Fibroblast of skin of abdomen (primary cell): ENCODE results near the gene BANF1.
A peak's percentile ranks its signal among the peaks of the same experiment; 100 is the strongest.
"Not testable (repeated sequence)": the region's sequence is repeated elsewhere in the genome, so short reads cannot be mapped to it uniquely, and the experiment has no call there.

Experiments used
- DNase-seq: peaks from one replicate; pipeline ENCODE4 v3.0.0-alpha.2; 2013

The BANF1 gene

GRCh38 chr11:66011785-66012303, 9.5 kb downstream of the BANF1 start, which contains the start of gene CST6:
Gene CST6 (plus strand): TSS chr11:66012008. CDS start chr11:66012045, 37 bp downstream.
- no peak for DNase-seq

GRCh38 chr11:66012371-66012945, 10.2 kb downstream of the BANF1 start:
- no peak for DNase-seq

GRCh38 chr11:66012946-66013761, 10.9 kb downstream of the BANF1 start:
- no peak for DNase-seq

- DNase-seq, result no peak
These were observed 11.4 kb downstream of the BANF1 start for GRCh38 chr11:66013762-66014100.

GRCh38 chr11:66014804-66015453, 12.6 kb downstream of the BANF1 start:
- no peak for DNase-seq

- peak; percentile 12 for DNase-seq
These were observed 13.2 kb downstream of the BANF1 start for GRCh38 chr11:66015454-66015881.

GRCh38 chr11:66015936-66016792, 13.9 kb downstream of the BANF1 start:
- no peak for DNase-seq

- DNase-seq, result no peak
These were observed 14.5 kb downstream of the BANF1 start for GRCh38 chr11:66016793-66017177.

- no peak for DNase-seq
These were observed 15.0 kb downstream of the BANF1 start for GRCh38 chr11:66017321-66017720.

- DNase-seq, result no peak
These were observed 17.9 kb downstream of the BANF1 start for GRCh38 chr11:66020212-66020611.

- DNase-seq, result peak; percentile 48
These were observed 18.5 kb downstream of the BANF1 start for GRCh38 chr11:66020618-66021357.

GRCh38 chr11:66022401-66023185, 20.3 kb downstream of the BANF1 start:
- peak; percentile 52 for DNase-seq

- not testable (repeated sequence) for DNase-seq
These were observed 20.8 kb downstream of the BANF1 start for GRCh38 chr11:66023186-66023440.

- DNase-seq, result no peak
These were observed 23.8 kb downstream of the BANF1 start, which contains the start of gene CATSPER1 for GRCh38 chr11:66026017-66026529. Gene CATSPER1 (minus strand): TSS chr11:66026479. CDS start chr11:66026379, 100 bp downstream.

- no peak for DNase-seq
These were observed 30.8 kb downstream of the BANF1 start for GRCh38 chr11:66032957-66033735.

- DNase-seq, result no peak
These were observed 33.5 kb downstream of the BANF1 start for GRCh38 chr11:66035653-66036333.

- DNase-seq, result no peak
These were observed 34.0 kb downstream of the BANF1 start for GRCh38 chr11:66036334-66036710.

- DNase-seq, result no peak
These were observed 35.0 kb downstream of the BANF1 start for GRCh38 chr11:66037327-66037726.

- no peak for DNase-seq
These were observed 37.5 kb downstream of the BANF1 start for GRCh38 chr11:66039765-66040164.
